ENCODE data around the gene STAG1. TPM values are rescaled to one million over a fixed set of nuclear protein-coding genes. Genes with fewer than 3 reads are reported as not detected.

The STAG1 gene
- total RNA-seq, 1 donor from 2014 or later = 57.1 TPM

DNA sequence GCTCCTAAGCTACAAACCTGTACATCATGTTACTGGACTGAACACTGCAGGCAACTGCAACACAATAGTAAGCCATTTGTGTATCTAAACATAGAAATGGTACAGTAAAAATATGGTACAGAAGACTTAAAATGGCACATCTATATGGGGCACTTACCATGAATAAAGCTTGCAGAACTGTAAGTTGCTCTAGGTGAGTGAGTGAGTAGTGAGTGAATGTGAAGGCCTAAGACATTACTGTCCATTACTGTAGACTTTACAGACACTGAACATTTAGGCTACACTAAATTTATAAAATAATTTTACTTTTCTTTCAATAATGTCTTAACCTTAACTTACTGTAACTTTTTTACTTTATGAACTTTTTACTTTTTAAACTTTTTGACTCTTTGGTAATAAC, 76.2 kb downstream of the STAG1 start:
- no peak overlapping the region for H3K4me3 Mint-ChIP-seq
- TF ChIP-seq, protein P1, sequence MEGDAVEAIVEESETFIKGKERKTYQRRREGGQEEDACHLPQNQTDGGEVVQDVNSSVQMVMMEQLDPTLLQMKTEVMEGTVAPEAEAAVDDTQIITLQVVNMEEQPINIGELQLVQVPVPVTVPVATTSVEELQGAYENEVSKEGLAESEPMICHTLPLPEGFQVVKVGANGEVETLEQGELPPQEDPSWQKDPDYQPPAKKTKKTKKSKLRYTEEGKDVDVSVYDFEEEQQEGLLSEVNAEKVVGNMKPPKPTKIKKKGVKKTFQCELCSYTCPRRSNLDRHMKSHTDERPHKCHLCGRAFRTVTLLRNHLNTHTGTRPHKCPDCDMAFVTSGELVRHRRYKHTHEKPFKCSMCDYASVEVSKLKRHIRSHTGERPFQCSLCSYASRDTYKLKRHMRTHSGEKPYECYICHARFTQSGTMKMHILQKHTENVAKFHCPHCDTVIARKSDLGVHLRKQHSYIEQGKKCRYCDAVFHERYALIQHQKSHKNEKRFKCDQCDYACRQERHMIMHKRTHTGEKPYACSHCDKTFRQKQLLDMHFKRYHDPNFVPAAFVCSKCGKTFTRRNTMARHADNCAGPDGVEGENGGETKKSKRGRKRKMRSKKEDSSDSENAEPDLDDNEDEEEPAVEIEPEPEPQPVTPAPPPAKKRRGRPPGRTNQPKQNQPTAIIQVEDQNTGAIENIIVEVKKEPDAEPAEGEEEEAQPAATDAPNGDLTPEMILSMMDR (IDR thresholded peaks at IDR 0.05) = no peak
- peaks cover 54% of the 10 kb centered on the region for H3K4me1 Mint-ChIP-seq
- DNase-seq (no peak), ATAC-seq (ENCODE audit: low read depth) (no peak)
- ChIA-PET CTCF (no interaction called here), POLR2A (interaction anchor here (0.5 kb wide), 1 partner anchor 28 kb away, joined by 6 read pairs; no protein-coding TSS in a partner anchor)
- H3K36me3 Mint-ChIP-seq (ENCODE audit: low read depth) = peaks cover 8% of the 10 kb centered on the region
- H3K27me3 Mint-ChIP-seq = no peaks in the 10 kb centered on the region
- intact Hi-C loops (cut with micrococcal nuclease) = no loop called here
- no peak overlapping the region for H3K27ac Mint-ChIP-seq
- no peaks in the 10 kb centered on the region for H3K9me3 Mint-ChIP-seq

DNA sequence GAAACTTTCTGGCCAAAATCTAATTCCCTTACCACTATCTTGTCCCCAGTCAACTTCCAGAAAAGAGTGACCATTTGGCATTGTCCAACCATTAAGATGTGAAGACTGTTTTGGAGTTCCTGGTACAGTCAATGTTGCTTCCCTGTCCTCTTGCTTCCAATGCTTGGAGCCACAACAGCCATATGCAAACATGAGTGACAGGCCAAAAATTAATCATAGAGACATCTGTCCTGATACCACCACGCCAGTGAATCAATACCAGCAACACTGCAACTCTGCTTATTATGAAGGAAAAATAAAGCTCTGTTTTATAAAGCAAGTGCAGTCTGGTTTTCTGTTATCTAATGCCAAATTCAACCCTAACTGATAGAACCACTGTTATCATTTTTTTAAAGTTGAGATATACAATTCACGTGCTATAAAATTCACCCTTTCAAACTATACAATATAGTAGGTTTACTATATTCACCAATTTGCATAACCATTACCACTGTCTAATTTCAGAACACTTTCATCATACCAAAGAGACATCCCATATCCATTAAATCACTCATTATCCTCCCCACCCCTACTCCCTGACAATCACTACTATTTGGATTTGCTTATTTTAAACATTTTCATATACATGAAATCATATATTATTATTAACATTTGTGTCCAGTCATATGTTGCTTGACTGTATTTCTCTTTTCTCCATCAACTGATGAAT, 76.9 kb downstream of the STAG1 start:
- Mint-ChIP-seq H3K36me3 (ENCODE audit: low read depth) (peaks cover 9% of the 10 kb centered on the region), H3K27ac (no peak overlapping the region), H3K9me3 (no peaks in the 10 kb centered on the region), H3K4me1 (peaks cover 52% of the 10 kb centered on the region), H3K27me3 (no peaks in the 10 kb centered on the region), H3K4me3 (no peak overlapping the region)
- POLR2A ChIA-PET = no interaction called here
- TF ChIP-seq, protein P1 (IDR thresholded peaks at IDR 0.05) = no peak
- CTCF ChIA-PET = no interaction called here
- DNase-seq = no peak
- intact Hi-C loops (cut with micrococcal nuclease) = no loop called here
- ATAC-seq (ENCODE audit: low read depth) = no peak

DNA sequence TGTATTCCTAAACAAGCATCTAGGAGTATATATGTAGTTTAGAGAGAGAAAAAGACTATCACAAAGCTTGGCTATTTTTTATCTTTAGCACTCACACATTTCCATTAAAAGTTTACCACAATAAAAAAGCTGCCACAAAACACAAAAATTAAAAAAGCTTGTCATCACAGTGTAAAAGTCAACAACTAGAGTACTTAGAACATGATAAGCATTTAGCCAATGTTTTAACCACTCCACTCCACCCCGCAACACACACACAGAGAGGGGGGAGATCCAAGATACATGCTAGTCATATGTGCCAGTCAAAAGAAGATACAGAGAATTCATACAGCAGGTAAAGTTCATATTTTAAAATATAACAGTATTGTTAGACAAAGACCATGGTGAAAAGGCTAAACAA, 79.7 kb downstream of the STAG1 start:
- Mint-ChIP-seq H3K4me3 (no peak overlapping the region), H3K27ac (no peak overlapping the region)
- no peak for ATAC-seq (ENCODE audit: low read depth)

DNA sequence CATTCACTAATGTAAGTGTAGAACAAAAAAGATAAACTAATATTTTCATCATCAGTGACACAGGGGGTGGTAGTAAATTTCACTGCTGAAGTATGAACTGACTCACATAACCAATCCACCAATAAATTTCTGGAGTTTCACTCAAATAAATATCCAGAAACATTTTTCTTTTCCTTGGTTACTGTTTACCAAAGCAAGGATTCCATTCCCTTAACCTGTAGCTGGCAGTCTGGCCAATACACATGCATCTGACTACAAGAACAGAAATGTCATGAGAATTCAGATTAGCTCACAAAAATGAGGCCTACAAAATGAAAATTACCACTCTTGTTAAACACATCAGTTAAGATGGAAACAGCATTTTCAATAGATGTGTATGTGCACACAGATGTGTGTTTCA, 80.3 kb downstream of the STAG1 start:
- Mint-ChIP-seq H3K36me3 (ENCODE audit: low read depth) (peaks cover 15% of the 10 kb centered on the region), H3K27ac (no peak overlapping the region), H3K4me1 (peaks cover 47% of the 10 kb centered on the region), H3K4me3 (no peak overlapping the region), H3K9me3 (no peaks in the 10 kb centered on the region), H3K27me3 (no peaks in the 10 kb centered on the region)
- intact Hi-C loops (cut with micrococcal nuclease) = no loop called here
- TF ChIP-seq, protein P1 (IDR thresholded peaks at IDR 0.05) = no peak
- no peak for ATAC-seq (ENCODE audit: low read depth)
- no peak for DNase-seq
- ChIA-PET CTCF (no interaction called here), POLR2A (no interaction called here)

More for the DNA sequence above, 79.7 kb downstream of the STAG1 start:
- Mint-ChIP-seq H3K9me3 (no peaks in the 10 kb centered on the region), H3K4me1 (peaks cover 46% of the 10 kb centered on the region), H3K36me3 (ENCODE audit: low read depth) (peaks cover 15% of the 10 kb centered on the region), H3K27me3 (no peaks in the 10 kb centered on the region)
- POLR2A ChIA-PET = no interaction called here
- TF ChIP-seq, protein P1 (IDR thresholded peaks at IDR 0.05) = no peak
- no peak for DNase-seq
- CTCF ChIA-PET = no interaction called here
- intact Hi-C loops (cut with micrococcal nuclease) = no loop called here

DNA sequence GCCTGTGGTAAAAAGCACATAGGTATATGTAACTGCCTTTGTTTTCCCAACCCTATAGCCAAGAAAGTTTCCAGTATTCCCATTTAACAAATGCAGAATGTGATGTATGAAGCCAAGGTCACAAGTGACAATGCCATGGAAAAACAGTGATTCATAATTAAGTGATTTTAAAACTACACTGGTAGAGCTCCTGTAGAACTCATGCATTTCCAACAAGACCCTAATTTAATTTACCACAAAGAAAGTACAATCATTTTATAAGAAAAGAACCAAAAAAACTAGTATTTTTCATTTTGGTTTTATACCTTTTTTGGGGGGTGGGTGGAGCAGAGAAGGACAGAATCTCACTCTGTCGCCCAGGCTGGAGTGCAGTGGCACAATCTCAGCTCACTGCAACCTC, 82.0 kb downstream of the STAG1 start:
- ATAC-seq (ENCODE audit: low read depth) (no peak), DNase-seq (no peak)
- Mint-ChIP-seq H3K4me3 (no peak overlapping the region), H3K4me1 (peaks cover 42% of the 10 kb centered on the region), H3K27ac (no peak overlapping the region), H3K9me3 (no peaks in the 10 kb centered on the region), H3K27me3 (no peaks in the 10 kb centered on the region), H3K36me3 (ENCODE audit: low read depth) (peaks cover 15% of the 10 kb centered on the region)
- TF ChIP-seq, protein P1 (IDR thresholded peaks at IDR 0.05) = no peak
- intact Hi-C loops (cut with micrococcal nuclease) = no loop called here
- ChIA-PET CTCF (no interaction called here), POLR2A (no interaction called here)

Measured in activated B cell treated with CpG ODN at 0.5 μM for 24 hours (primary cell).